Testis (tissue), 2 donors: ENCODE measurements around the gene BRAT1.

Source experiments
- POLR2A ChIP-seq: fragments of 450-650 bp; IDR thresholded peaks from one replicate; pipeline ENCODE4 v1.6.1; 2017; ENCODE audit warnings: antibody characterized with exemption, mild to moderate bottlenecking, moderate library complexity
- TF ChIP-seq, protein P1 (sequence below), 3 experiments: fragments of 450-650 bp in 2 of 3; fragments of 200-600 bp in 1 of 3; sonication (generic) in 1 of 3; IDR thresholded peaks; one replicate each; pipeline ENCODE4 v1.5.1; 2016 to 2019; ENCODE audit warnings: antibody characterized with exemption in 3 of 3, mild to moderate bottlenecking in 2 of 3, moderate library complexity in 1 of 3

DNA sequence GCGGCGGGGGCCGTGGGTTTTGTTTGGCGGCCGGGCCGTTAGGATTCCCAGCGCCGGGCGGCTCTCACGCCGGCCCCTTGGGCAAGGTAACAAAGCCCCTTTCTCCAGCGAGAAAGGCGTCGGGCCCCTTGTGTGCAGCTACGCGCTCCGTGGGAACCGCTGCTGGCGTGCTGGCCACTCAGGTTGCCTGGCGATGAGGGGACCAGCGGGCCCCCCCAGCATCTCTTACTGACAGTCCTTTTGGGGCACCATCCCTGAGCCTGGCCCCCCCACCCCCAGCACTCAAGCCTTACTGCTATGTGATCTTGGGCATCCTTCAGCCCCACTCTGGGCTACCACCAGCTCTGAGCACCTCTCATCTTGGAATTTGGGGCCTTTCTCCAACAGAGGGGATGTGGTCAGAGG lies 34.0 kb downstream of the BRAT1 start:
- TF ChIP-seq, protein P1, sequence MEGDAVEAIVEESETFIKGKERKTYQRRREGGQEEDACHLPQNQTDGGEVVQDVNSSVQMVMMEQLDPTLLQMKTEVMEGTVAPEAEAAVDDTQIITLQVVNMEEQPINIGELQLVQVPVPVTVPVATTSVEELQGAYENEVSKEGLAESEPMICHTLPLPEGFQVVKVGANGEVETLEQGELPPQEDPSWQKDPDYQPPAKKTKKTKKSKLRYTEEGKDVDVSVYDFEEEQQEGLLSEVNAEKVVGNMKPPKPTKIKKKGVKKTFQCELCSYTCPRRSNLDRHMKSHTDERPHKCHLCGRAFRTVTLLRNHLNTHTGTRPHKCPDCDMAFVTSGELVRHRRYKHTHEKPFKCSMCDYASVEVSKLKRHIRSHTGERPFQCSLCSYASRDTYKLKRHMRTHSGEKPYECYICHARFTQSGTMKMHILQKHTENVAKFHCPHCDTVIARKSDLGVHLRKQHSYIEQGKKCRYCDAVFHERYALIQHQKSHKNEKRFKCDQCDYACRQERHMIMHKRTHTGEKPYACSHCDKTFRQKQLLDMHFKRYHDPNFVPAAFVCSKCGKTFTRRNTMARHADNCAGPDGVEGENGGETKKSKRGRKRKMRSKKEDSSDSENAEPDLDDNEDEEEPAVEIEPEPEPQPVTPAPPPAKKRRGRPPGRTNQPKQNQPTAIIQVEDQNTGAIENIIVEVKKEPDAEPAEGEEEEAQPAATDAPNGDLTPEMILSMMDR (IDR thresholded peaks at IDR 0.05): no peak
- TF ChIP-seq POLR2A: no peak
